Aorta (tissue), 5 donors: ENCODE results near the gene LHX8. TPM values are rescaled to one million over a fixed set of nuclear protein-coding genes. Genes with fewer than 3 reads are reported as not detected.
A peak's percentile ranks its signal among the peaks of the same experiment; 100 is the strongest.

Experiments used
- ATAC-seq: fragments of 200-7000 bp; cut with Tn5 transposase; one replicate; pipeline ENCODE4 v1.9.1; 2022; ENCODE audit warnings: moderate library complexity; ENCODE audit not compliant: low FRiP score
- DNase-seq, 2 donors: peaks; one replicate each; pipeline ENCODE4 v3.0.0-alpha.2; 2020
- H3K27ac ChIP-seq, 2 donors: one replicate each; pipeline ENCODE4 v1.5.1; 2013; ENCODE audit warnings: low read length in 2 of 2, mild to moderate bottlenecking in 2 of 2, moderate library complexity in 2 of 2, control low read depth in 1 of 2, inconsistent platforms in 1 of 2, low read depth in 1 of 2
- H3K27me3 ChIP-seq, 2 donors: one replicate each; pipeline ENCODE4 v1.6.1; 2013; ENCODE audit warnings: control low read depth in 1 of 2, low read length in 1 of 2, mild to moderate bottlenecking in 1 of 2, moderate library complexity in 1 of 2; ENCODE audit not compliant: insufficient read depth in 2 of 2, control insufficient read depth in 1 of 2
- H3K36me3 ChIP-seq, 2 donors: one replicate each; pipeline ENCODE4 v1.6.1; 2013; ENCODE audit warnings: control low read depth in 1 of 2, low read length in 1 of 2, mild to moderate bottlenecking in 1 of 2; ENCODE audit not compliant: insufficient read depth in 2 of 2, control insufficient read depth in 1 of 2
- H3K4me1 ChIP-seq, 2 donors: one replicate each; pipeline ENCODE4 v1.6.1; 2013; ENCODE audit warnings: low read length in 2 of 2, control low read depth in 1 of 2, mild to moderate bottlenecking in 1 of 2, moderate library complexity in 1 of 2; ENCODE audit not compliant: insufficient read depth in 2 of 2, control insufficient read depth in 1 of 2
- H3K4me3 ChIP-seq, 2 donors: one replicate each; pipeline ENCODE4 v1.5.1; 2013; ENCODE audit warnings: low read length in 2 of 2, control low read depth in 1 of 2, mild to moderate bottlenecking in 1 of 2
- H3K9me3 ChIP-seq: one replicate; pipeline ENCODE4 v1.6.1; 2013; ENCODE audit warnings: mild to moderate bottlenecking, low read length; ENCODE audit not compliant: control insufficient read depth
- WGBS, 2 donors: extraction: QIAGEN DNeasy Blood & Tissue Kit; methylation state at CpG; one replicate each; pipeline ENCODE4 v1.1.7; 2013; 5-methylcytosine and 5-hydroxymethylcytosine counted together
- intact Hi-C, 2 donors: fragments of 100-400 bp; cut with DNase I; formaldehyde crosslinking; loops; one replicate each; pipeline versions ENCODE4 v1.14.2 to v1.15.0; 2022
- polyA plus RNA-seq, 2 donors: library from polyadenylated mRNA; stranded (reverse); fragments of 200-250 nt; gene quantifications; one replicate each; pipeline ENCODE4 v1.2.3, GENCODE V29; 2013
- total RNA-seq, 2 donors: library from RNA; stranded (reverse); fragmentation: NEBNext Ultra II Directional; extraction: Animal tissue kit (Norgen Biotek cat#: 25700); gene quantifications; one replicate each; pipeline ENCODE4 v1.2.1, GENCODE V29; 2021
- donor health status: healthy with polysubstance abuse.
- donor health status: Bipolar disorder and iron deficiency.
- donor health status: DM: no; HTN: no; CAD: no.
- donor health status: DM: no; HTN: no; CAD: no.
- donor health status: DM: yes; HTN: yes; CAD: no.

The LHX8 gene
- total and polyA plus RNA-seq, 4 donors: not detected

GRCh38 chr1:75136921-75137641 lies 2.9 kb downstream of the LHX8 start:
- no peaks in the 10 kb centered on the region for H3K36me3 ChIP-seq
- no peaks in the 10 kb centered on the region for H3K4me1 ChIP-seq
- no peak overlapping the region for H3K4me3 ChIP-seq
- no peak overlapping the region for H3K27ac ChIP-seq
- WGBS, 2 donors: 6 to 10% methylated on average over 31 to 37 of the region's 37 CpGs
- no peak for DNase-seq
- H3K27me3 ChIP-seq: peaks cover 0 to 1% of the 10 kb centered on the region in 2 donors
- H3K9me3 ChIP-seq: no peaks in the 10 kb centered on the region
- peak; percentile 23 for ATAC-seq
- intact Hi-C loops: no loop called here

GRCh38 chr1:75152092-75152491 lies 17.9 kb downstream of the LHX8 start:
- WGBS, 2 donors: 50 to 61% methylated on average over 2 of the region's 2 CpGs
- no peak overlapping the region for H3K4me3 ChIP-seq
- intact Hi-C loops: no loop called here
- H3K9me3 ChIP-seq: no peaks in the 10 kb centered on the region
- DNase-seq (no peak), ATAC-seq (no peak)
- no peak overlapping the region for H3K27ac ChIP-seq
- peaks cover 0 to 4% of the 10 kb centered on the region in 2 donors for H3K27me3 ChIP-seq
- H3K4me1 ChIP-seq: no peaks in the 10 kb centered on the region
- no peaks in the 10 kb centered on the region for H3K36me3 ChIP-seq

GRCh38 chr1:75159154-75159553 lies 25.0 kb downstream of the LHX8 start:
- WGBS, 2 donors: 84 to 87% methylated on average over 3 of the region's 3 CpGs
- ATAC-seq (no peak), DNase-seq (no peak)
- Histone ChIP-seq H3K4me3 (no peak overlapping the region), H3K4me1 (no peaks in the 10 kb centered on the region), H3K27me3 (peaks cover 0 to 2% of the 10 kb centered on the region in 2 donors), H3K9me3 (peaks cover 2% of the 10 kb centered on the region), H3K27ac (no peak overlapping the region), H3K36me3 (no peaks in the 10 kb centered on the region)
- intact Hi-C loops: no loop called here

- Histone ChIP-seq H3K4me1 (no peaks in the 10 kb centered on the region), H3K4me3 (no peak overlapping the region), H3K9me3 (peaks cover 2% of the 10 kb centered on the region), H3K27me3 (no peaks in the 10 kb centered on the region), H3K36me3 (no peaks in the 10 kb centered on the region), H3K27ac (no peak overlapping the region)
- DNase-seq (no peak), ATAC-seq (no peak)
- intact Hi-C loops: no loop called here
Observed at GRCh38 chr1:75165264-75165663, 31.1 kb downstream of the LHX8 start.

- Histone ChIP-seq H3K27ac (no peak overlapping the region), H3K9me3 (peaks cover 2% of the 10 kb centered on the region), H3K27me3 (no peaks in the 10 kb centered on the region), H3K36me3 (no peaks in the 10 kb centered on the region), H3K4me1 (no peaks in the 10 kb centered on the region), H3K4me3 (no peak overlapping the region)
- DNase-seq (no peak), ATAC-seq (no peak)
- WGBS, 2 donors: 80 to 82% methylated on average over 4 of the region's 4 CpGs
- intact Hi-C loops: no loop called here
Observed at GRCh38 chr1:75166821-75167220, 32.6 kb downstream of the LHX8 start.

GRCh38 chr1:75170011-75170410 lies 35.8 kb downstream of the LHX8 start:
- WGBS, 2 donors: 91 to 95% methylated on average over 2 of the region's 2 CpGs

GRCh38 chr1:75170981-75171380 lies 36.8 kb downstream of the LHX8 start:
- DNase-seq (no peak), ATAC-seq (no peak)
- H3K27me3 ChIP-seq: no peaks in the 10 kb centered on the region
- H3K27ac ChIP-seq: no peak overlapping the region
- no peaks in the 10 kb centered on the region for H3K36me3 ChIP-seq
- WGBS, 2 donors: 49 to 59% methylated on average over 2 of the region's 2 CpGs
- H3K4me3 ChIP-seq: no peak overlapping the region
- H3K4me1 ChIP-seq: no peaks in the 10 kb centered on the region
- intact Hi-C loops: no loop called here
- H3K9me3 ChIP-seq: peaks cover 2% of the 10 kb centered on the region

More at GRCh38 chr1:75170011-75170410, 35.8 kb downstream of the LHX8 start:
- intact Hi-C loops: no loop called here
- no peak overlapping the region for H3K27ac ChIP-seq
- no peaks in the 10 kb centered on the region for H3K9me3 ChIP-seq
- no peak overlapping the region for H3K4me3 ChIP-seq
- H3K4me1 ChIP-seq: no peaks in the 10 kb centered on the region
- H3K27me3 ChIP-seq: no peaks in the 10 kb centered on the region
- ATAC-seq (no peak), DNase-seq (no peak)
- no peaks in the 10 kb centered on the region for H3K36me3 ChIP-seq

GRCh38 chr1:75171876-75172275 lies 37.7 kb downstream of the LHX8 start:
- DNase-seq (no peak), ATAC-seq (no peak)
- peaks cover 2% of the 10 kb centered on the region for H3K9me3 ChIP-seq
- no peak overlapping the region for H3K4me3 ChIP-seq
- H3K36me3 ChIP-seq: no peaks in the 10 kb centered on the region
- intact Hi-C loops: no loop called here
- H3K4me1 ChIP-seq: no peaks in the 10 kb centered on the region
- WGBS, 2 donors: 52 to 55% methylated on average over 1 of the region's 1 CpG
- H3K27ac ChIP-seq: no peak overlapping the region
- H3K27me3 ChIP-seq: no peaks in the 10 kb centered on the region

GRCh38 chr1:75172556-75172955 lies 38.4 kb downstream of the LHX8 start:
- intact Hi-C loops: no loop called here
- no peak for ATAC-seq
- 9 to 11% methylated on average over 1 of the region's 1 CpG for WGBS, 2 donors

More at GRCh38 chr1:75172556-75172955, 38.4 kb downstream of the LHX8 start:
- Histone ChIP-seq H3K4me1 (no peaks in the 10 kb centered on the region), H3K27ac (no peak overlapping the region), H3K27me3 (no peaks in the 10 kb centered on the region), H3K4me3 (no peak overlapping the region), H3K9me3 (peaks cover 2% of the 10 kb centered on the region), H3K36me3 (no peaks in the 10 kb centered on the region)
- no peak for DNase-seq
